ENCODE results near the gene PMEL.
"Not testable (repeated sequence)": the region's sequence is repeated elsewhere in the genome, so short reads cannot be mapped to it uniquely, and the experiment has no call there.

PMEL gene

GRCh38 chr12:55982319-55982936 is 16.6 kb upstream of the PMEL start:
- DNase-seq, result no peak

GRCh38 chr12:55981882-55982281 is 16.0 kb upstream of the PMEL start:
- DNase-seq, result not testable (repeated sequence)

- DNase-seq, result no peak
Measured at GRCh38 chr12:55979069-55979468, 13.2 kb upstream of the PMEL start.

GRCh38 chr12:55978393-55978792 is 12.6 kb upstream of the PMEL start:
- DNase-seq, result no peak

GRCh38 chr12:55974308-55974730 is 8.5 kb upstream of the PMEL start:
- DNase-seq, result no peak

- DNase-seq, result peak; percentile 100
Measured at GRCh38 chr12:55973599-55974307, 7.9 kb upstream of the PMEL start, which contains the start of gene RAB5B. TSS of gene RAB5B (plus strand) at chr12:55974078. CDS start at chr12:55986961, 12,883 bp downstream.

GRCh38 chr12:55972911-55973598 is 7.2 kb upstream of the PMEL start:
- no peak for DNase-seq

- DNase-seq, result no peak
Measured at GRCh38 chr12:55972456-55972855, 6.6 kb upstream of the PMEL start.

- no peak for DNase-seq
Measured at GRCh38 chr12:55972042-55972441, 6.2 kb upstream of the PMEL start.

- no peak for DNase-seq
Measured at GRCh38 chr12:55970775-55971174, 4.9 kb upstream of the PMEL start.

- no peak for DNase-seq
Measured at GRCh38 chr12:55969356-55969755, 3.5 kb upstream of the PMEL start.

- DNase-seq, result peak; percentile 82
Measured at GRCh38 chr12:55966408-55967281, 803 bp upstream of the PMEL start, which contains the start of gene CDK2. TSS of gene CDK2 (plus strand) at chr12:55966830. CDS start at chr12:55967009, 179 bp downstream.

- no peak for DNase-seq
Measured at GRCh38 chr12:55965240-55965639, 602 bp downstream of the PMEL start.

GRCh38 chr12:55963760-55964159 is 2.1 kb downstream of the PMEL start:
- DNase-seq, result no peak

GRCh38 chr12:55957106-55957859 is 8.6 kb downstream of the PMEL start:
- no peak for DNase-seq

GRCh38 chr12:55955800-55956508 is 9.9 kb downstream of the PMEL start:
- no peak for DNase-seq

GRCh38 chr12:55955344-55955743 is 10.5 kb downstream of the PMEL start:
- DNase-seq, result no peak

GRCh38 chr12:55946553-55946952 is 19.3 kb downstream of the PMEL start:
- no peak for DNase-seq

- no peak for DNase-seq
Measured at GRCh38 chr12:55942577-55943136, 23.2 kb downstream of the PMEL start.

- DNase-seq, result no peak
Measured at GRCh38 chr12:55942055-55942454, 23.8 kb downstream of the PMEL start.
